Stimulated activated naive CD4-positive, alpha-beta T cell (primary cell): Measurements from ENCODE around the gene NRARP.
A peak's percentile ranks its signal among the peaks of the same experiment; 100 is the strongest.

Source experiments
- DNase-seq, 6 experiments: peaks; one replicate each; lab custom pipeline; 2025; lab: John Stamatoyannopoulos, UW

NRARP gene

GRCh38 chr9:137256856-137257255 lies 45.2 kb downstream of the NRARP start:
- DNase-seq, result no peak

- no peak for DNase-seq
These were observed 45.7 kb downstream of the NRARP start for GRCh38 chr9:137256362-137256761.

DNA sequence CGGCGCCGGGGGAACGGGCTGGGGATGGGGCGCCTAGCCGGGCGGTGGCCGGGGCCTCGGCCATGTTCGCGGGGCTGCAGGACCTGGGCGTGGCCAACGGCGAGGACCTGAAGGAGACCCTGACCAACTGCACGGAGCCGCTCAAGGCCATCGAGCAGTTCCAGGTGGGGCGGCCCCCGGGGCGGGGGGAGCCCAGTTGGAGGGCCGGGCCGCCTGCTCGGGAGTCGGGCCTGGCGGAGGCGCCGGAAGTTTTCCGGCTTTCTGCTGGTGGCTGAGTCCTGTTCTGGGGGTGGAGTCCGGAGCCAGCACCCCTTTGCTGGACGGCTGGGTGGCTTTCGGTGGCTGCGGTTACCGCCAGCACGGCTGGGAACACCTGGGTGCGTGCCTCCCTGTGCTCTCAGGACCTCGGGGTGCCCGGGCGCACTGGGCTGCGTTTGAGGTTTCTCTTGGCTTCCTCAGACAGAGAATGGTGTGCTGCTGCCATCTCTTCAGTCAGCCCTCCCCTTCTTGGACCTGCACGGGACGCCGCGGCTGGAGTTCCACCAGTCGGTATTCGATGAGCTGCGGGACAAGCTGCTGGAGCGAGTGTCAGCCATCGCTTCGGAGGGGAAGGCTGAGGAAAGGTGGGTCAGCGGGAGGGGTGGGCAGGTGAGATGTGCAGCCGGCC lies 46.5 kb downstream of the NRARP start:
- peak in 2 of 6 experiments; percentile 53 to 60 for DNase-seq

DNA sequence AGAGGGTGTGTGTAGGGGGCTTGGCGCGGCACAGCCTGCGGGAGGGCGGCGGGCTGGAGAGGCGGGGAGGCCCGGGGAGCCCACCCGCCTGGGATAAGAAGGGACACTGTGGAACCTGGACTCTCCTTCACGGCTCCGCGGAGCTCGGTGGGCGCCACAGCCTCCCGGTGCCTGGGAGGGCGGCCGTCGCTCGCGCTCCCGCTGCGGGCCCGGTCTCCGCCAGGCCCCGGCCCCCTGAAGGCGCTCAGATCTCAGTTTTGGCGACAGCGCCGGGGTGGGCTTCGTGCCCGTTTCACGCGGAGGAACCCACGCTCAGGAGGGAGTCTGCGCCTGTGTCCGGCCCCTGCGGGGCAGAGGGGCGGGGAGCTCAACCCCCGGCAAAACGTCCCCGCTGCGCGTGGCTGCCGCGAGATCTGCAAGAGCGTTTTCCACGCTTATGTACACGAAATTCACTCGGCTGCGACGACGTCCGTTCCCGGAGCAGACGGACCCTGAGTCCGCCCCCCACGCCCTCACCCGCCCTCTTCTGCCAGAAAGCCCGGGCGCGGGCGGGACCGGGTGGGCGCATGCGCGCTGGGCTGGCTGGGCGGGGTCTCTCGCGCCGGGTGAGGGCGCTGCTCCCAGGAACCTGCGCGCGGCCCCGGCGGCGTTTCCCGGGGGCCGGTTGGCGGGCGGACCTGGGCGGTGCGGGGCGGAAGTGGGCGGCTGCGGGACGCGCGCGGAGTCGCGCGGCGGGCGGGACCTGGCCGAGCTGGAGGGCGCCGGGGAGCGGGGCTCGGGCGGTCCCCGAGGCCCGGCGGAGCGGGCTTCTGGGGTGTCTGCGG lies 47.2 kb downstream of the NRARP start, which contains the start of gene NELFB:
Gene NELFB (plus strand): TSS at position 704 of the 824 bp plus-strand sequence.
- peak; percentile 87 to 97 (median 94) for DNase-seq

DNA sequence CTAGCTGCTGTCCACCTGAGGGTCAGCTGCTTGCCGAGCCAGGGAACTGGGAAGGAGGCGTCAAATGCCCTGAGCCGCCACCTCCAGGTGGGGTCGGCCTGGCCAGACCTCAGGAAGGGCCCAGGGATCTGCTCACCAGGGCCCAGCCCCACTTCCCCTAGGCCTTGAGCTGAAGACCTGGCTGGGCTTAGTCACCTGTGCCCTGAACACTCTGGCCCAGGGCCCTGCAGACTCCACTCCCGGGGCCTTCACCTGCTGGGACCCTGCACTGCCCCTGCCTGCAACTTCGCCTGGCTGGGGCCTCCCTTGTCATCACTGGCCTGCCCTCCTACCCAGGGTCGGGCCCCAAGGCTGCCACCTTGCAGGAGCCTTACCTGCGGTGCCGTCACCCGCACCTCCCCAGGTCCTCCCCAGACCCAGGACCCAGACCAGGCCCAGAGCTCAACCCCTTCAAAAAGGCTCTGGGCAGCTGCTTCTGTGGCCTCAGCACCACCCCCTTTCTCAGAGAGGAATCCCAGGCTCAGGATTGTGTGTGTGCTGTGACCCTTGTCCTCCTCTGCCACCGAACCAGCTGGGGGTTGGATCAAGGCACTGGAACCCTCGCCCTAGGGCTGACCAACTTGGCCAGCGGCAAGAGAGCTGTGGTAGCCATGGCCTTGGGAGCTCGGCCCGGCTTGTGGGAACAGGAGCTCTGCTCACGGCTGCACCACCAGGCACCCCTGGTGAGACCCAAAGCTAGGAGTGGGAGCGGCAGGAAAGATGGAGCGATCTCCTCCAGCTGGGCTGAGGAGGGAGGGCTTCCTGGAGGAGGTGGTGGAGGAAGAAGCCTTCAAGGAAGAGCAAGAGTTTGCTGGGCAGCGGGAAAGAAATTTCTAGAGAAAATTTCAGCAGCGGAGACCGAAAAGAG lies 48.1 kb downstream of the NRARP start:
- DNase-seq, result no peak

DNA sequence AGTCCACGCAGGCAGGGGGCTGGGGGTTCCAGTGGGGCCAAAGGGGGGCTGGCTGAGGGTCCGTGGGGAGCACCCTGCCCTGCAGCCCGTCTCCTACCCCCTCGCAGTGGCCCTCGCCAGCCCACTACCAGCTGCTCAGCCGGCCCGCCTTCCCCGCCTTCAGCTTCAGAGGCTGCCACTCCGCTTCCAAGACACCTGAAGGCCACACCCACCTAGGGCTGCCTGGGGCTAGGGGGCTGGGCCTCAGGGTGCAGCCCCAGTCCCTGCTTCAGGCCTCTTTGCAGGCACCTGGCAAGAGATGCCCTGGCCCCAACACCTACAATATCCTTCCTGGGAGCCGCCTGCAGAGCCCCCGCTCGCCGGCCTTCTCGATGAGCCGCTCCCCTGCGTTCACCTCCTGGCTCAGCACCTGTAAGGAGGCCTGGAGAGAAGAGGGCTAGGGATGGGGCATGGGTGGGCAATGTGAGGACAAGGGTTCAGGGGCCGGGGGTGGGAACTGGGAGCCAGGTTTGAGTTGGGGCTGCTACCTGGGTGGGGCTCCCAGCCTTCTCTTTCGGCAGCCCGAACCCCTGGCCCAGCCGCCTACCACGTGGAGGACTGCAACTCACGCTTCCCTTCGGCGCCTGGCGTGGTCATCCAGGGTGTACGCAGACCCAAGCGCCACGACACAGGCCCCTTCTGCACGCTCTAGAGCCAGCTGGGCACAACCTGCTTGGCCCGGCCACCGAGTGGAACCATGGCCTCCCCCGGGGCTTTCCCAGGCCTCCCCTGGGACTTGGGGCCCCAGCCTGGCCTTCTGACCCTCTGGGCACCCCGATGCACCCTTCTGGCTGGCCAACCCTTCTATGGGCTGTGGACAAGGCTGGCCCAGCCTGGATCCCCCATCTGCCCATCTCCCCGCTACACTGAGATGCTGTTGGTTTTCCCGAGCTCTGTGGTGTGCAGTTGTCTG lies 49.2 kb downstream of the NRARP start:
- DNase-seq, result no peak

DNA sequence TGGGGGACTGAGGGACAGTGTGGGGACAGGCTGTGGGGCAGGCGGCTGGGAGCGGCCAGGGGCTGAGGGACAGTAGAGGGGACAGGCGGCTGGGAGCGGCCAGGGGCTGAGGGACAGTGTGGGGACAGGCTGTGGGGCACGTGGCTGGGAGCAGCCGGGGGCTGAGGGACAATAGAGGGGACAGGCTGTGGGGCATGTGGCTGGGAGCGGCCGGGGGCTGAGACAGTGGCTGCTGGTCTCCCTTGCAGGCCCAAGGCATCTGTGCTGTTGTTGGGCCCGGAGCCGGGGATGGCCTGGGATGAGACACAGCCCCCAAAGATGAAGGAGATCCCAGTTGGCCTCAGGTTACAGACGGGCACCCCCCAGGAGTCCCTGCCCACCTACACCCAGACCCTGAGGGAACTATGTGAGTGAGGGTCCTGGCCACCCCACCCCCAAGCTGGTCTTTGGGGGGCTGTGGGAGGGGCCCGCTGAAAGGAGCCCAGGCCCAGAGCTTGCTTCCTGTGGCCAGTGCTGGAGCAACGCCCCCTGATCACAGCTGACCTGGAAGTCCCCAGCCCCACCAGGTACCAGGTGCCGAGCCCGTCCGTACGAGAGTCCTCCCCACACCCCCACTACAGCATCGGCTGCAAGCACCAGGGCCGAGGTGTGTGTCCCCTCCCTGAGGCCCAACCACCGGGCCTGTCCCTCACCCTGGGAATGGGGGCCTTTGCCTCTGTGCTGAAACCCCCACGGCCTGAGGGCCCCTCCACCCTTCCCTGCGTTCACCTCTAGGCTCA lies 50.4 kb downstream of the NRARP start:
- no peak for DNase-seq

GRCh38 chr9:137251194-137251461 lies 50.9 kb downstream of the NRARP start, which contains the start of gene STPG3:
Gene STPG3, plus strand, starts transcription at chr9:137251286. Its CDS starts 1 bp downstream, at chr9:137251287.
- no peak for DNase-seq

DNA sequence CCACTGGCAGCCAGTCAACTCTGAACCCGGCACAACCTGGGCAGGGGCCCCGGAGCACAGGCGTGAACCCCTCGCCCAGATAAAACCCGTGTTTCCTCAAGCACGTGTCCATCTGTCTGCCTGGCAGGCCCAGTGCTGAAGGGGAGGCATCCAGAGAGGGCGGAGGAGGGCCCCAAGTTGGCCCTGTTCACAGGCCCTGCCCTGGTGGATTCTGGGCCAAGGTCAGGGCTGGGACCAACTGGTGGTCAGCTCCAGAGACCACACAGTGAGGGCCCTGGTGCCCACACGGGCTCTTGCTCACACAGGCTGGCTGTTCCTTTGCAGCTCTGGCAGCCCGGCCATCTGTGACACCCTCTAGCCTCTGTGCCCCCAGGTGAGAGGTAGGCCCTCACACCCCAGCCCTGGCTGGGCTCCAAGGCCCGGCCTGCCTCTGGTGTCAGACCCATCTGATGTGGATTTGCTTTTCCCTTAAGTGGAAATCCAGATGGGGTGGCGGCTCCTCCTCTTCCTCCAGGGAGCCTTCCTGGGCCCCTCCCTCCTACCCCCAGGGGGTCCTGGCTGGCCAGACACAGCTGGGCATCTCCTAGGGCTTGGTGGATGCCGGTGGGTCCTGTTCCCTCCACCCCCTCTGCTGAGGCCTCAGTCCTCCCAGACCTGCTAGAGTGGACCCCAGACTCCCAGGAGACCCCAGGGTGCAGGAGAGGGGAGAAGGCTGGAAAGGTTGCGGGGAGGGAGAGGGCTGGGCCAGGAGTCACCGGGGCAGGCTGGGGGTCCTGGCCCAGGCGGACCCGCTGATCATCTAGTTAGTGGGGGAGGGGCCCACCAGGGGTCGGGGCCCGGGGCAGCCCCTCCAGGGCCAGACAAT lies 51.5 kb downstream of the NRARP start:
- DNase-seq, result no peak
